Stimulated activated CD8-positive, alpha-beta memory T cell treated with anti-CD3 and anti-CD28 coated beads, Interleukin-2, amount 100 ng/mL, for 48 hours (primary cell): ENCODE data around the gene VSTM4.
A peak's percentile ranks its signal among the peaks of the same experiment; 100 is the strongest.

Experiments
- DNase-seq, 2 donors: peaks; one replicate each; pipeline ENCODE4 v3.0.0-alpha.2; 2020; ENCODE audit warnings: low read depth in 2 of 2

VSTM4 gene, protein sequence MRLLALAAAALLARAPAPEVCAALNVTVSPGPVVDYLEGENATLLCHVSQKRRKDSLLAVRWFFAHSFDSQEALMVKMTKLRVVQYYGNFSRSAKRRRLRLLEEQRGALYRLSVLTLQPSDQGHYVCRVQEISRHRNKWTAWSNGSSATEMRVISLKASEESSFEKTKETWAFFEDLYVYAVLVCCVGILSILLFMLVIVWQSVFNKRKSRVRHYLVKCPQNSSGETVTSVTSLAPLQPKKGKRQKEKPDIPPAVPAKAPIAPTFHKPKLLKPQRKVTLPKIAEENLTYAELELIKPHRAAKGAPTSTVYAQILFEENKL

DNA sequence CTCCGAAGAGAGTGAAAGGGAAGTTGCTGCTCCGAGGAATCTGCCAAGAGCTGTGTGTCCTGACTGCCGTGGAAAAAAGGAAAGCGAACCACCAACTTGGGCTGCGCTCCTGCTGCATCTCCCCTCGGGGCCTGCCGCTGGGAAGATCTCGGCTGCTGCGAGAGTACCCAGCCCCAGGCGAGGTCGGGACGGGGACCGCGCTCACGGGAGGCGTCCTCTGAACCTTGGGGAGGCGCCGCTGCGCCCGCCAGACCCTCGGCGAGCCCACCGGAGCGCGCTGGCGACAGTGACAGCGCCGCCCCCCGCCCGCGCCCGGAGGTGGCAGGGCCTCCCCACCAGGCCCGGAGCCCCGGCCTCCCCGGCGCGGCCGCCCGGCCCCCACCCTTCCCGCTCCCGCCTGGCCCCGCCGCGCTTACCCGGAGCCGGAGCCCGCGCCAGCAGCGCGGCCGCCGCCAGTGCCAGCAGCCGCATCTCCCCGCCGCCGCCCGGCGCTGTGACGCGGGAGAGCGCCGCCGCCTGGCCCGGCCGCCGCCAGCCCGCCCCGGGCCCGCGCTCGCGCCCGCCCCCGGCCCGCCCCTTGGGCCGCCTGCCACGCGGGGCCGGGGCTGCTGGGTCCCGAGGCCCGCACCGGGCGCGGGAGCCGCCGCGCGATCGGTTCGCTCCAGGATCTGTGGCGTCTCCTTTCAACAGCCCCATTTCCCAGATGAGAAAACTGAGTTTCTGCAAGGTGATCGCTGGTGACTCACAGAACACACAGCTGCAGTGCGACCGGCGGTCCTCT is at the start of gene VSTM4:
VSTM4 (minus strand) TSS at position 508 of the 781 bp plus-strand sequence; CDS start at position 471, 37 bp downstream.
- DNase-seq = peak in 1 of 2 donors; percentile 5

DNA sequence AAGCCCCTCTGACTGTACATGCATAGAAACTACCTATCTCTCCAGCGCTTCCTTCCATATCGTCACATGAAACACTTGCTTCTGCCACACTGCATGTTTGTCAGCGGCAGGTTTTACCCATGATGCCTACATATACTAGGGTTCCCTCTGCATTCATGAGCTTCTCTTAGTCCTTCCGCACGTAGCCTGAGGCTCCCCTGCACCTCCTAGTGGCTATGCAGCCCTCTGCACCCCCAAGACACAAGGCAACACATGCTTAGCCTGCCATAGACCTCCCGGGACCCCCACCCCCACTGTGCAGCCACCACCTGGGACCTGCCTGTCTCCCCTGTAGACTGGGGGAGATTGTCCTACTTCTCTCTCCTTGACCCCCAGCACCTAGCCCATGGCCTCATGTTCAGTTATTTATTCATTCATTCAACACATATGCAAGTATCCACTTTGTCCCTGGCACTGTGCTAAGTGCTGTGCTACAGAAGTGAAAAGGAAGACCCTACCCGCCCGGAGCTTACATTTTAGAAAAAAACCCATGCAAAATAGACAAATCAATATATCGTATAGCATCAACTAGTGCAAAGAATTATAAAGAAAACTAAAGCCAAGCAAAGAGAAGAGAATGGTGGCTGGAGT is 49.4 kb upstream of the VSTM4 start:
- no peak for DNase-seq

DNA sequence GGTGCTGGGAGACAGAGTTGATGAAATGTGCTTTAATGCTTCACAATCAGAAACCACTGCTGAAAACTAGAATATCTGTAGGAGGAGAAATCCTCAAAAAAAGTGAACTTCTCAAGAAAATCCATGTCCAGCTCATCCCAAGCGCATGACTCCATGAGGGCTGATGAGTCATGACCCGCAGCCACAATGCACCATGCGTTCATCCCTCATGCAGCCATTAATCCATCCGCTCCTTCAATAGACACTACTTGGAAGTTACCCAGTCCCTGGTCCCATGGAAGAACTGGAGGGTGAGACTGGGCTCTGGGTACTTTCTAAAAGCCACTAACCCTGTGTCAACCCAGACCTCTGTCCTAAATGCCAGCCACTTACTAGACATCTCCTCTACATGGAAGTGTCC is 48.4 kb upstream of the VSTM4 start:
- no peak for DNase-seq

DNA sequence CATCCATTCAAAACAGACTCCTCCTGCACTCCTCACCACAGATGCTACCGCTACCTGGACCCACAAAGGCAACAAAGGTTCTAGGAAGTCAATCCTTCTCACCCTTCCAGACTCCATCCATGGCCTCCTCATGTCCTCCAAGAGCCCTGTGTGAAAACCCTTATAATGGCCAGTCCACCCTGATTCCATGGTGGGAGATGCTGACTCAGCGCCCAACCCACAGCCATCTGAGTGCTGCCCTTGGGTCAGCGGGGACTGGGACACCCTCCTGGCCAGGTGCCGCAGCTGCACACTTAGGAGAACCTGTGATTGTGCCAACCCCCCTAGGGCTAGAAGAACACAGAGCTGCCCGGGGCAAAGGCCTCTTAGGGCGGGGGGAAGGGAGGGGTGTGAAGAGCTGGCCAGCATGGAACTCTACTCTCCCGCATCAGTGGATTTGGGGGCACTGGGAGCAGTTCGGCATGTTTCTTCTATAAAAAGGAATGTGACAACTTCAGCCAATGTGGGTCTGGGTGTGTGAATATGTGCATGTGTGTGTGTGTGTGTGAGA is 47.5 kb upstream of the VSTM4 start:
- no peak for DNase-seq

DNA sequence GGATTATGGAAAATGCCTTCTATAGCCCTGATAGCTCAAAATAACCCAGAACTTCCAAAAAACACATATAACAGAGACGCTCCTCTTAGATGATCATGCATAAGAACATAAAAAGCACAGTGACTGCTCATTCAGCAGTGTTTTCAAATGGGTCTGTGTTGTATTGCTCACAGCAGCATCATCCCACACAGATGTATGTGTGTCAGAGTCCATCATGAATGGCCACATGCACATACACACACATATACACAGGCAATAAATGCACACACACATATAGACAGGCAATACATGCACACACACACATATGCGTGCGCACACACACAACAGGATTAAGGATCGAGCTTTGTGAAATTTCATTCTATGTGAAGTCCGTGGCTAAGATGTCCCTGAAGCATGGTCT is 46.7 kb upstream of the VSTM4 start:
- no peak for DNase-seq

- no peak for DNase-seq
Measured at GRCh38 chr10:49161411-49161997, 46.2 kb upstream of the VSTM4 start.

DNA sequence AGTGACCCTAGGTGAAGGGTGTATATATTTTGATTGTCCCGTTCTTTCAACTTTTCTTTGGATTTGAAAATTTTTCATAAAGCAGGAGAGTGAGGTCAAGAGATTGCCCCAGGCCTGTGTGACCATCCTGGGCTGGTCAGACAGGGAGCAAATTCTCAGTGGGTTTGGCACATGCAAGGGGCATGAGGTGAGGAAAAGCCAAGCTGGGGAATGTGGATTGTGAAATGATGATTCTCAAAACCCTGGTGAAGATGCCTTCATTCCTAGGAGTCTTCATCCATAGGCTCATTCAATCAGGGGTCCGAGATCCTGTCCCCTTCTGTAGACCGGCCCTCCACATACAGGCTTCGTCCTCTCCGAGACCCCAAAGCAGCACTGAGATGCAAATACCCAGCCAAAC is 45.5 kb upstream of the VSTM4 start:
- DNase-seq = no peak

DNA sequence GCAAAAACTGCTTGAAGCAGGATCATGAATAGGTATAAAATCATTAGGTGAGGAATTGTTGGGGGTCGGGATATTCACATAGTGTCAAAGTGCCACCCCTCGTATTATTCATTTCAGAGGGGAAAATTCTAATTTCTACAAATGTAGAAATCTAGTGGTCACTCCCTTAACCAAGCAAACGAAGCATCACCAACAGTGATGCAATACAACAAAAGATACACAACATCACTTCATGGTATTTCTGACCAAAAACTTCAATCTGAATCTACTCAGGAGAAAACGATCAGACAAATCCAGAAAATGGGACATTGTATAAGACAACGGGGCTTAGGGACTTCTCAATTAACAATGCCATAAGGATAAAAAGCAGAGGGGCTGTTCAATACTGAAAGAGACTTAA is 44.8 kb upstream of the VSTM4 start:
- DNase-seq = no peak

- DNase-seq = no peak
Measured at GRCh38 chr10:49158915-49159314, 43.6 kb upstream of the VSTM4 start.

GRCh38 chr10:49158404-49158803 is 43.1 kb upstream of the VSTM4 start:
- DNase-seq = no peak

DNA sequence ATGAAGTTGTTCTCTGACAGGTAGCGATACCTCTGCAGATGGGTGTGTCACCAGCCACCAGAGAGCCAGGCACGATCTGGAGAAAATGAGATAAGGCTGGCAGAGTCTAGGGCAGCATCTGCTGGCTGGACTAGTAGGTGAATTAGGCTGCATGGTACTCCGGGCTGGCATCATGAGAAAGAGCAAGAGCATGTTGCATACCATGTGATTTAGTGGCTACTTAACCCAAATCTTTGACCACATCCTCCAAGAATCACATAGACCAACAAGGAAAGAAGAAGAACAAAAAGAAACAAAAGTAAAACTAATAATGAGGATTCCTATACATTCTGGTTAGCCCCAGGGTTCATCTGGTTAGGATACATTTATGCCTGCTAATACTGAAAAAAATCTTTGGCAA is 41.9 kb upstream of the VSTM4 start:
- no peak for DNase-seq

DNA sequence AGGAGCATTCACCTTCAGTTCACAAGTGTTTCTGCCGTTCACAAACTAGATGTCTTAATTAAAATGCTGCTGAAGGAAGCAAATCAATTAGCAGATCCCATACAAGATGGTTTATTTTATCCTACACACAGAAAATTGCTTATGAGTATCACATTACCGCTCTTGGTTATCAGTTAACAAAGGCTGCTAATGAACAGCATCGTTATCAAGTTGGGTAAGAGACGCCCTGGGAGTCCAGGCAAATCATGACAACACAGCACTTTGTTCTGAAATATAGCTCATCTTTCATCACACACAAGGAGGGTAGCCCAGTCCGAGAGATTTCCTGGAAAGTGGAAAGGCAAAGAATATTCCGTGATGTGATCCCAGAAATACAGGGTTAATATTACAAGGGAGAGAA is 39.3 kb upstream of the VSTM4 start:
- no peak for DNase-seq

DNA sequence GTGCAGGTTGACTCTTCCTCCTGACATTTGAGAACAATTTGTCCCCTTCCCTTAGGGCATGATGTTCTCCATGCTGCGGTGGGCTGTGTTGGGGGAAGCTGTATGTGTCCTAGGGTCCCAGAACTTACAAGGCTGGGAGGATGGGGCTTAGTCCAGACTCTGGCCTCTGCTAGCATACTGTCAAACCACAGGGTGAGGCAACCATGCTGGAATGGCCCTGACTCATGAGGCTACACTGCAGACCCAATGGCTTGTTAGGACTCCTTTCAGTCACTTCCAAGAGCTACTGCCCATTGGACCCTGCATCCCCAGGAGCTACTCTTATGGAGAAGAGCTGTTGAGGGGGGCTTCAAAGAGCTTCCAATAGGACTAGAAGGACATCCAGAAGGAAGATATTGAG is 38.6 kb upstream of the VSTM4 start:
- no peak for DNase-seq

- DNase-seq = no peak
Measured at GRCh38 chr10:49153115-49153514, 37.8 kb upstream of the VSTM4 start.

- no peak for DNase-seq
Measured at GRCh38 chr10:49152663-49153062, 37.3 kb upstream of the VSTM4 start.

- no peak for DNase-seq
Measured at GRCh38 chr10:49152037-49152436, 36.7 kb upstream of the VSTM4 start.

DNA sequence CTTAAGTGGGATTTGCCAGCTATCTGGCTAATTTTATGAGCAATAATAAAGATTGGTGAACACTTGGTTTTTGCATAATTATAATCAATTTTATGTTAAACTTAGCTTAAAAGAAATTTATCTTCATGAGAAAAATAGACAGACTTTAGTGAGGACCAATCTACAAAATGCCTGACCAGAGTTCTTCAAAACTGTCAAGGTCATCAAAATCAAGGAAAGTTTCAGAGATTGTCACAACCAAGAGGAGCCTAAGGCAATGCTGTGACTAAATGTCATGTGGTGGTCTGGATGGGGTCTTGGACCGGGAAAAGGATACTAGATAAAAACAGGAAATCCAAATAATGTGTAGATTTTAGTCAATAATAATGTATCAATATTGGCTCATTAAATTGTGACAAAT is 36.2 kb upstream of the VSTM4 start:
- DNase-seq = no peak

GRCh38 chr10:49151025-49151445 is 35.7 kb upstream of the VSTM4 start:
- DNase-seq = no peak

DNA sequence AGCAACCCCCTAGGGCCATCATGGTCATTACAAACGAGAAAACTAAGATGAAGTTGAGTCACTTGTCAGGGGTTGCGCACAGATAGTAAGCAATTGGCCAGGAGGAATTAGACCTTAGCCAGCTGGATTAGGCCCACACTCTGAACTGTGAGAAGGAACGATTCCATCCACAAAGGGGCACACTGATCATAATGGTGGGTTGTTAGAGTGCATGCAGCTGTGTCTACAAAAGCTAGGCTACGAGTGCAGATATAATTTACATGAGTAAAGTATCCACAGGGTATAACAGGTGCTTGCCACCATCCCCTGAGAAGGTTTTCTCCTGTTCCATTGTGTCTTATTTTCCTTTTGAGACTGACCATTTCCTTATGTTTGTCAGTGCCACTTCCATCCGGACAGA is 35.1 kb upstream of the VSTM4 start:
- no peak for DNase-seq

GRCh38 chr10:49149881-49150280 is 34.6 kb upstream of the VSTM4 start:
- no peak for DNase-seq

GRCh38 chr10:49144058-49144720 is 28.9 kb upstream of the VSTM4 start:
- DNase-seq = no peak

DNA sequence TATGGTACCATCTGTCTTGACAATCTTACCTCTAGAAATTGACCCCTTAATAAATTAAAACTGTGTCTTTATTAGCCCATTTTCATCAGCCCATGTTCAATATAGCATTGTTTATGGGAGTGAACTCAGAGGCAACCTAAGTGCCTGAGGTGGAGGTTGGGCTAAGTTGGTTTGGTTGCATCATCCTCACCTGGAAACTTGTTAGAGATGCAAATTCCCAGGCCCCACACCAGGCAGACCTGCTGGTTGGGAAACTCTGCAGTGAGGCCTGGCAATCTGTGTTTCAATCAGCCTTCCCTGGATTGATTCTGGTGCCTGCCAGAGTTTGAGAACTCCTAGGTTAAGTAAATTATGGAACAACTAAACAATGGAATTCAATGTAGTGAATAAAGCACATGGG is 27.9 kb upstream of the VSTM4 start:
- DNase-seq = no peak
